HG02759 (cell line): Measurements from ENCODE around the gene HIVEP2.
"Not testable (repeated sequence)": the region's sequence is repeated elsewhere in the genome, so short reads cannot be mapped to it uniquely, and the experiment has no call there.

Source experiments
- ATAC-seq: cut with Tn5 transposase; IDR thresholded peaks from one replicate; pipeline ENCODE4 v1.9.1; 2021; ENCODE audit warnings: mild to moderate bottlenecking, moderate library complexity; ENCODE audit not compliant: unreplicated experiment

HIVEP2 gene

GRCh38 chr6:142945049-142945445, at the start of gene HIVEP2:
Gene HIVEP2 (minus strand): TSS chr6:142945176. CDS start chr6:142774738, 170,438 bp downstream.
- ATAC-seq = peak; percentile 22

DNA sequence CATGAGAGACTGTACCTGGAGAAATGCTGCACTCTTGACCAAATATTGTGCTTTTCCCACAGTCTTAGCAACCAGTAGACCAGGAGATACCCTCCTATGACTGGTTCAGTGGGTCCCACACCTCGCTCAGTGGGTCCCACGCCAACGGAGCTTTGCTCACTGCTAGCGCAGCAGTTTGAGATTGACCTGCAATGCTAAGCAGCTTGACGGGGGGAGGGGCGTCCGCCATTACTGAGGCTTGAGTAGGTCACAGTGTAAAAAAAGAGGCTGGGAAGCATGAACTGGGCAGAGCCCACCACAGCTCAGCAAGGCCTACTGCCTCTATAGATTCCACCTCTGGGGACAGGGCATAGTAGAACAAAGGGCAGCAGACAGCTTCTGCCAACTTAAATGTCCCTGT, 49.0 kb upstream of the HIVEP2 start:
- no peak for ATAC-seq

GRCh38 chr6:142987490-142987889, 42.5 kb upstream of the HIVEP2 start:
- no peak for ATAC-seq

DNA sequence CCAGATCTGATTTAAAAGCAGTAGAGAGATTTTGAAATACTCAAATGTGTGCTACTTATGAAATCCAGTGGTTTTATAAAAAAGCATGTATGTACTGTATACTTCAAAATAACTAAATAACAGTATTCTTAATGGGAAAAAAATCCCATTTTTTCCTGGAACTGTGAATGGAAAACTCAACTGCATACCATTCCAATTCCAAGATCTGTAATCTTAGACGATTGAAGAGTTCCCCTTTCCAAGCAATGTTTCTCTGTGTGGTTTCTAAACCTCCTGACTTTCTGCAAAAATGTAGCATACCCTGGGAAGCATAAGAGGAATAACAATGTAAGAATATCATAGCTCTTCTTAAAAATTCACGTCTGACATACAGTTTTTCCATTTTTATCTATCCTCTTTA, 40.3 kb upstream of the HIVEP2 start:
- no peak for ATAC-seq

DNA sequence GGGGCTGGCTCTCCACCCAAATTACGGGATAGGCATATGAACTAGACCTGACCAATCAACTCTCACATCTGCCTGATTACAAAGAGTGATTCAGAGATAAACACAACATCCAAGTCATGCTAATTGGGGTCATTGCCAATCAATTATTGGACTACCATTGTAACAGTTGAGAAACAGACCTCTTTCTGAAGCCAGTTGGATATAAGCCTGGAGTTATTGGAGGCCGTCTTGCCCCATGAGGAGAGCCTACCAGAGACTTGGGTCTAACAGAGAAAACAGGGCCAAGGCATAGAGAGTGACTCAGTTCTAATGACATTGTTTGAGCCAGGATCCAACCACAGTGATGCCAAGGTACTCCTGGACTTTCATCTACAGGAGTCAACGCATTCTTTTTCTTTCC, 39.4 kb upstream of the HIVEP2 start:
- ATAC-seq = no peak

- ATAC-seq = no peak
Measured at GRCh38 chr6:142975365-142975764, 30.4 kb upstream of the HIVEP2 start.

DNA sequence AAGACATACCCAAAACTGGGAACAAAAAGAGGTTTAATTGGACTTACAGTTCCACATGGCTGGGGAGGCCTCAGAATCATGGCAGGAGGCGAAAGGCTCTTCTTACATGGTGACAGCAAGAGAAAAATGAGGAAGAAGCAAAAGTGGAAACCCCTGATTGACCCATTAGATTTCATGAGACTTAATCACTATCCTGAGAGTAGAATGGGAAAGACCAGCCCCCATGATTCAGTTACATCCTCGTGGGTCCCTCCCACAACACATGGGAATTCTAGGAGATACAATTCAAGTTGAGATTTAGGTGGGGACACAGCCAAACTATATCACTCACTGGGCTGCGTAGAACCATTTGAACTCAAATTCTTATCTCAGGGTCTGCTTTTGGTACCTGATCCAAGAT, 26.0 kb upstream of the HIVEP2 start:
- ATAC-seq = not testable (repeated sequence)

GRCh38 chr6:142968601-142969000, 23.6 kb upstream of the HIVEP2 start:
- no peak for ATAC-seq

DNA sequence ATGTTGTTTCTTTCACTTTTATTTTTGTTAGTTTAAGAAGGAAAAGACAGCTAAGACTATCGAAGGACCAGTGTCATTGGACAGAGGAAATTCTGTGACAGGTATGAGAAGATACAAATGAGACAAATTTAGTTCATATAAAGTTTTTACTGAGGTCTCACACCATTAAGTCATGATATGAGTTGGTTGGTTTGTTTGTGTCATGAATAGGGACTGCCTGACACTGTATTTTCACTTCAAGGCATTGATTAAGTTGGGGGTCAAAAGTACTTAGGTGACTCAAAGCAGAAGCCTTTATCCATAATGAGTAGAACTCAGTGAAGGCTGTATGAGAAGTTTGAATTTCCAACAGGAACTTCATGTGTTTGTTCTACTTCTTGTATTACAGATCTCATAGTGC, 21.3 kb upstream of the HIVEP2 start:
- ATAC-seq = peak; percentile 77

GRCh38 chr6:142965164-142965563, 20.2 kb upstream of the HIVEP2 start:
- no peak for ATAC-seq

- ATAC-seq = no peak
Measured at GRCh38 chr6:142960098-142960497, 15.1 kb upstream of the HIVEP2 start.

GRCh38 chr6:142958343-142958742, 13.4 kb upstream of the HIVEP2 start:
- no peak for ATAC-seq

DNA sequence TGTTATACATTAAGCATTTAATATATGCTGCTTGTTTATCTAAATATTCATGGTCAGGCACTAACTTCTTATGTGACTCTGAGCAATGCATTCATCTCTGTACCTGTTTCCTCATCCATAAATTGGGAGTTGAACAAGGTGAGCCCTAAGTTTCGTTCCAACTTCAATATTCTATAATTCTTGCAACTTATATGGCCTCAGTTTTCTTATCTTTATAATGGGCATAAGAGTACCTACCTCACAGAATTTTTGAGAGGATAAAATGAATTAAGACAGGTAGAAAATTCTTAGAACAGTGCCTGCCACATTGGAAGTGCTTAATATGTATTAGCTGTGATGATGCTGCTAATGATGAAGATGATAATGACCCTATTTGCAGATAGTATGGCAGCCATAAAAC, 11.8 kb upstream of the HIVEP2 start:
- no peak for ATAC-seq

DNA sequence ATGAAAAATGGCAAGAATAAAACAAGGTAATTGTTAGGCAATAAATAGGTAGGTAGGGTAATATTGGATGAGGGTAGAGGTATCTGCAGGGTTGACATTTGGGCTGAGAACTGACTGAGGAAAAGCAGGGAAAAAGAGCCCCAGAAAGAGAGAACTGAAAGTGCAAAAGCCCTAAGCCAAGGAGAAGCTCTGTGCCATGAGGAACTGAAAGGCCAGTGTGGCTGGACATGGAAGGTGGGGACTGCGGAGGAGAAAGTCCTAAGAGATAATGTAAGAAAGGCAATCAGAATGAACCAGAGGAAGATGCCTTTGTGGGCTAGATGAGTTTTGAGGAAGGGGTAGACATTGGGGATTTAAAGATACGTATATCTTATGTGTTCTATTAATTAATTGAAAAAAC, 9.9 kb upstream of the HIVEP2 start:
- no peak for ATAC-seq

GRCh38 chr6:142953373-142954273, 8.6 kb upstream of the HIVEP2 start:
- no peak for ATAC-seq

- peak; percentile 81 for ATAC-seq
Measured at GRCh38 chr6:142952614-142953013, 7.6 kb upstream of the HIVEP2 start.

GRCh38 chr6:142950291-142950690, 5.3 kb upstream of the HIVEP2 start:
- no peak for ATAC-seq

DNA sequence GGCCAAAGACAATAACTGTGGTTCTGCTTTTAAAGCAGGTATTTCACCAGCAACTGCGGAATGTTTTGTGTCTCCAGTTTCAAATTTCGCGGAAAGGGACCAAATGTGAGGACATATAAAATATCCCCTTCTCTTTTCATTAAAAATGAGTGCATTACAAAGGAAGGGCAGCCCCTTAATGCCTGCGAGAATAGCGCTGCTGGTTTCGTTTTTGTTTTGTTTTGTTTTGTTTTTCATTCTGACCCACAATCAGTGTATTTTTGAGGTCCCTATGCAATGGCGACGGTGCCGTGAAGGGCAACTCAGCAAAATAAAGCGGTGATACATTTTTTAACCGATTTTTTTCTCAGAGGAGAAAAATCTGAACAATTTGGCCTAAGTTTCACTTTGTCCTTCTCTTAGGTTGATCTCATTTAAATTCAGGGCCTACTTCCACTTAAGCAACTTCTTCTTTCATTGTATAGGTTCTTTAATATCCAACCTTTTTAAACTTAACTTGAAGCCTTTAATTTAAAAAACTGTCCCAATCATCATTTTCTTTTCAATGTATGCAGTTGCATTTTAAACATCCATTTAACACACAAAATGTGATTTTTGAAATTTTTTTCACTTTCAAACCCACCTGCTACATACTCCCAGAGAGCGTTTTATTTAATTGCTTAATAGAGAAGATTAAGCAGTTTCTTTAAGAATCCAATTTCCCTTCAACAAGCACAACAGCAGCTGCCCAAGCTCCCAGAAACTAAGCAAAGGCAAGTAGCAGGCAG, 2.9 kb upstream of the HIVEP2 start:
- ATAC-seq = peak; percentile 29

DNA sequence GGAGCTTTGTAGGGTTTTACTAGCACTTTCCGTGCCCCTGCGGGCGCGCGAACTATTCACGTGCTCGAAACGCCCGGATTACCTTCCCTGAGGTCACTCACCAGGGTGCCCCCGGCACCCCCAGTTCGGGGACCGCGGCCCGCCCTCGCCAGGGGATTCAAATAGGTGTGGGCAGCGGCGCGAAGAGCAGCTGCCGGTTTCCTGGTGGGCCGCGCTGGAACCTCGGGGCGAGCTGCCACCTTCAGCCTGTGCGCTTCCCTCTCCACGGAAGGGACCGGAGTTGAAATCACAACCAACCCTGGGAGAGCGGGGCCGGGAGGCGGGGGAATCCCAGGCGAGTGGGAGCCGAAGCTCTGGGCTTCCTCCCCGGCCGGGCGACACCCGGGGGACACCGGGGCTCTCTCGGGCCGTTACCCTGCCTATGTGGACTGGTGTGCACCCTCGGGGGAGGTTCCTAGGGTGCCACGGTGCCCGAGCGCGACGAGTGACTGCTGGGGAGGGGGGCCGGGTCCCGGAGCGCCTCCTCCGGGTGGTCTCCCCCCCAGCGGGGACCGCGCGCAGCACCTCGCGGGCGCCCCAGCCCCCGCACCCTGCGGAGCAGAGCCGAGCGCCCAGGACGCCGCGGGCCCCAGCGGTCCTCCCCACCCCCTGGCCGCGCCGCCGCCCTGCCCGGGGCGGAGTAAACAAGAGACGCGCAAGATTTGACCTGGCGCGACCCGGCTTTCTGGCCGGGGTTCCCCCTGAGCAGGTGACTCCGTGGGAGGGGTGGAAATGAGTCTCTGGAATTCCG, 2.1 kb upstream of the HIVEP2 start:
- ATAC-seq = peak; percentile 61

DNA sequence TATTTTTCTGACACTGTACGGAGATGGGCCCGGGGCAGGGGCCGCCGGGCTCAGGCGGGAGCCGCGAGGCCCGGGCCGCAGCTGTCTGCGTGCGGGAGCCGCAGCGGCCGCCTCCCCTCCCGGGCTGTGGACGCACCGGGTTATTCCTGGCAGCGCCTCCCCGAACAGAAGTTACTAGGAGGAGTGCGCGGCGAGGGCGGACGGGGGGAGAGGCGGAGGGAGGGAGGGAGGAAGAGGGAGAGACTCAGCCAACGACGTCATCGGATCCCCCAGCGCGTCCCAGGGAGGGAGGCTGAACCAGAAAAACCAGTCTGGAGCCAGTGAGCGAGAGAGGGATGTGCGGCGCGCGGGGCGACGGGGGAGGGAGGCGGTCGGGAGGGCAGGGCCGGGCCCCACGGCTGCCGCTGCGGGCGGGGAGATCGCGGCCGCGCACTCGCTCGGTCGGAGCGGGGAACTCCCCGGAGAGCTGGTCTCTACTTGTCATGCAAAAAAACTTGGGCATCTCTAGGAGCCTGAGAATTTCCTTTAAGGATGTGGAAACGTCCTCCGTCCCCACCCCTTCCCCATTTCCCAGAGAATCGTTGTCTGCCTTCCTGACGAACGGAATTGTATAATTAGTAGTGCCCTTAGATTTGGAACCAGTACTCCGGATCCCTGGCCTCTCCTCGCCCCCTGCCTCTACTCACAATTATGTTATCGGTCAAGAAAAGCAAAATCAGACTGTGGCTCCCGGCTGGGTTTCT, 1.4 kb upstream of the HIVEP2 start:
- ATAC-seq = peak; percentile 27
